ENCODE measurements around the gene XIRP1. TPM values are rescaled to one million over a fixed set of nuclear protein-coding genes. Genes with fewer than 3 reads are reported as not detected.

Gene XIRP1
- total RNA-seq, 4 donors from 2014 or later: not detected

DNA sequence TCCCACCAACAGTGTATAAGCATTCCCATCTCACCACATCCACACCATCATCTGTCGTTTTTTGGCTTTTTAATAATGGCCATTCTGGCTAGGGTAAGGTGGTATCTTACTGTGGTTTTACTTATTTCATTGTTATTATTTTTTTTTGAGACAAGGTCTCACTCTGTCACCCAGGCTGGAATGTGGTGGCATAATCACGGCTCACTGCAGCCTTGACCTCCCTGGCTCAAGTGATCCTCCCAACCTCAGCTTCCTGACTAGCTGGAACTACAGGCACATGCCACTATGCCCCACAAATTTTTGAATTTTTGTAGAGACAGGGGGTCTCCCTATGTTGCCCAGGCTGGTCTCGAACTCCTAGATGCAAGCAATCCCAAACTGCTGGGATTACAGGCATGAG is 28.0 kb downstream of the XIRP1 start:
- H3K4me3 ChIP-seq (replicated peaks in 1 of 3): no peak overlapping the region
- peaks cover 0 to 10% of the 10 kb centered on the region in 2 donors for H3K4me1 ChIP-seq
- WGBS, 2 donors: 89% methylated on average over 3 of the region's 3 CpGs
- H3K36me3 ChIP-seq: no peaks in the 10 kb centered on the region
- no peaks in the 10 kb centered on the region for H3K9me3 ChIP-seq
- H3K27me3 ChIP-seq: no peaks in the 10 kb centered on the region
- TF ChIP-seq POLR2A (IDR thresholded peaks at IDR 0.05): no peak
- TF ChIP-seq, protein P1, sequence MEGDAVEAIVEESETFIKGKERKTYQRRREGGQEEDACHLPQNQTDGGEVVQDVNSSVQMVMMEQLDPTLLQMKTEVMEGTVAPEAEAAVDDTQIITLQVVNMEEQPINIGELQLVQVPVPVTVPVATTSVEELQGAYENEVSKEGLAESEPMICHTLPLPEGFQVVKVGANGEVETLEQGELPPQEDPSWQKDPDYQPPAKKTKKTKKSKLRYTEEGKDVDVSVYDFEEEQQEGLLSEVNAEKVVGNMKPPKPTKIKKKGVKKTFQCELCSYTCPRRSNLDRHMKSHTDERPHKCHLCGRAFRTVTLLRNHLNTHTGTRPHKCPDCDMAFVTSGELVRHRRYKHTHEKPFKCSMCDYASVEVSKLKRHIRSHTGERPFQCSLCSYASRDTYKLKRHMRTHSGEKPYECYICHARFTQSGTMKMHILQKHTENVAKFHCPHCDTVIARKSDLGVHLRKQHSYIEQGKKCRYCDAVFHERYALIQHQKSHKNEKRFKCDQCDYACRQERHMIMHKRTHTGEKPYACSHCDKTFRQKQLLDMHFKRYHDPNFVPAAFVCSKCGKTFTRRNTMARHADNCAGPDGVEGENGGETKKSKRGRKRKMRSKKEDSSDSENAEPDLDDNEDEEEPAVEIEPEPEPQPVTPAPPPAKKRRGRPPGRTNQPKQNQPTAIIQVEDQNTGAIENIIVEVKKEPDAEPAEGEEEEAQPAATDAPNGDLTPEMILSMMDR (IDR thresholded peaks at IDR 0.05): no peak
- no peak for DNase-seq
- H3K27ac ChIP-seq: no peak overlapping the region
- intact Hi-C loops (cut with DNase I): no loop called here

DNA sequence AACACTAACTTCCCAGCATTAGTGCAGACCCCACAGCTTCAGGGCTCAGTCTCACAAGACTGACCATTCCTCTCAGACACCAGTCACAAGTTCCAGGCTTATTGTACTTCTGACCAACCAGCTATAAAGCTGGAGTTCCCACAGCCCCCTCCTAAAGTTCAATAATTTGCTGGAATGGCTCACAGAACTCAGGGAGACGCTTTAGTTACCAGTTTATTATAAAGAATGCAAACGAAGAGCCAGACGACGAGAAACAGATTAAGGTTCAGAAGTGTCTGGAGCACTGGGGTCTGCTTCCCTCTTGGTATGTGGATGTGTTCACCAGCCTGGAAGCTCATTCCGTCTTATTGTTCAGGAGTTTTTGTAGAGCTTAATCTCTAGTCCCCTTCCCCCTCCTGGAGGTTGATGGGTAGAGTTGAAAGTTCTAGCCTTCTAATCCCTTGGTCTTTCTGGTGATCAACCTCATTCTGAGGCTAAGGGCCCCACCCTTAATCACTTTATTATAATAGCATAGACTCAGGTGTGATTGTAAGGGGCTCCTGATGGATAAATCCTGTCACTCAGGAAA is 34.2 kb downstream of the XIRP1 start:
- intact Hi-C loops (cut with DNase I): no loop called here
- H3K9me3 ChIP-seq: no peaks in the 10 kb centered on the region
- 61 to 72% methylated on average over 5 of the region's 5 CpGs for WGBS, 2 donors
- H3K4me3 ChIP-seq (replicated peaks in 1 of 3): no peak overlapping the region
- TF ChIP-seq, protein P1 (IDR thresholded peaks at IDR 0.05): no peak
- no peak for TF ChIP-seq POLR2A (IDR thresholded peaks at IDR 0.05)
- no peak overlapping the region for H3K27ac ChIP-seq
- peaks cover 0 to 12% of the 10 kb centered on the region in 2 donors for H3K4me1 ChIP-seq
- no peak for DNase-seq
- H3K36me3 ChIP-seq: peaks cover 0 to 1% of the 10 kb centered on the region in 2 donors
- no peaks in the 10 kb centered on the region for H3K27me3 ChIP-seq

- TF ChIP-seq, protein P1 (IDR thresholded peaks at IDR 0.05): no peak
- TF ChIP-seq POLR2A (IDR thresholded peaks at IDR 0.05): no peak
- 93 to 94% methylated on average over 7 of the region's 7 CpGs for WGBS, 2 donors
- intact Hi-C loops (cut with DNase I): no loop called here
Measured at GRCh38 chr3:39157359-39157758, 35.0 kb downstream of the XIRP1 start.

DNA sequence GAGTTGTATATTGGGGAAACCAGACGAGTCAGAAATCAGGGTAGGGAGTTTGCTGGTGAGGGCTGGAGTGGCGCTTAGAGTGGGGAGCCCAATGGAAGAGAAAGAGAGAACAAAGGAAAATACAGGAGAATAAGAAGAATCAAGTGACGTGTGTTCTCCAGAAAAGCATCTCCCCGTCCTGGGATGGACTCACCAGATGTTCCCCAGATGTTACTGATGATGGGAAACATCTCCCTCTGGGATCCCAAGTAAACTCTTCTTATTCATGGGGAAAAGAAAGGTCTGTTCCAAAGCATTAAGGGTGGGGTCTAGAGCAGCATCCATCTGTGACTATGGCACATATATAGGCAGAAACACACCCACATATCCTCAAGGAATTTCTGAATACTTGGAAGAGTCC is 36.0 kb downstream of the XIRP1 start:
- Histone ChIP-seq H3K4me3 (replicated peaks in 1 of 3) (no peak overlapping the region), H3K27ac (no peak overlapping the region), H3K4me1 (peaks cover 9 to 14% of the 10 kb centered on the region in 2 donors), H3K36me3 (peaks cover 0 to 5% of the 10 kb centered on the region in 2 donors), H3K27me3 (no peaks in the 10 kb centered on the region), H3K9me3 (no peaks in the 10 kb centered on the region)
- TF ChIP-seq, protein P1 (IDR thresholded peaks at IDR 0.05): no peak
- no peak for TF ChIP-seq POLR2A (IDR thresholded peaks at IDR 0.05)
- intact Hi-C loops (cut with DNase I): no loop called here
- 88 to 91% methylated on average over 4 of the region's 4 CpGs for WGBS, 2 donors
- DNase-seq: no peak

More at GRCh38 chr3:39157359-39157758, 35.0 kb downstream of the XIRP1 start:
- Histone ChIP-seq H3K36me3 (peaks cover 0 to 5% of the 10 kb centered on the region in 2 donors), H3K4me3 (replicated peaks in 1 of 3) (no peak overlapping the region), H3K9me3 (no peaks in the 10 kb centered on the region), H3K4me1 (peaks cover 0 to 12% of the 10 kb centered on the region in 2 donors), H3K27me3 (no peaks in the 10 kb centered on the region), H3K27ac (no peak overlapping the region)
- no peak for DNase-seq

GRCh38 chr3:39154280-39155021 is 37.9 kb downstream of the XIRP1 start:
- Histone ChIP-seq H3K27me3 (no peaks in the 10 kb centered on the region), H3K27ac (peak overlapping the region; percentile 70 to 100 (median 86)), H3K36me3 (peaks cover 0 to 5% of the 10 kb centered on the region in 2 donors), H3K9me3 (no peaks in the 10 kb centered on the region), H3K4me1 (peaks cover 29 to 34% of the 10 kb centered on the region in 2 donors), H3K4me3 (replicated peaks in 1 of 3) (peak overlapping the region in 1 of 3 donors; percentile 97)
- TF ChIP-seq POLR2A (IDR thresholded peaks at IDR 0.05): peak in 1 of 2 donors; percentile 11
- TF ChIP-seq, protein P1 (IDR thresholded peaks at IDR 0.05): no peak
- intact Hi-C loops (cut with DNase I): no loop called here
- peak; percentile 87 to 88 for DNase-seq
- 29 to 45% methylated on average over 18 of the region's 18 CpGs for WGBS, 2 donors

Measured in thyroid gland (tissue), 4 donors.